Spinal cord (tissue), 10 donors: ENCODE results near the gene GRK4. TPM values are rescaled to one million over a fixed set of nuclear protein-coding genes. Genes with fewer than 3 reads are reported as not detected.
A peak's percentile ranks its signal among the peaks of the same experiment; 100 is the strongest.
"Not testable (repeated sequence)": the region's sequence is repeated elsewhere in the genome, so short reads cannot be mapped to it uniquely, and the experiment has no call there.

ENCODE experiments used
- DNase-seq, 6 donors: peaks; one replicate each; pipeline versions ENCODE4 v3.0.0 to v3.0.0-alpha.2; 2013 to 2015; ENCODE audit warnings: low spot score in 6 of 6, low read depth in 4 of 6
- H3K27ac ChIP-seq: one replicate; pipeline ENCODE4 v1.5.1; 2013; ENCODE audit warnings: low read depth, low read length, control low read depth
- H3K27me3 ChIP-seq: one replicate; pipeline ENCODE4 v1.6.1; 2013; ENCODE audit warnings: low read length; ENCODE audit not compliant: control insufficient read depth, insufficient read depth
- H3K36me3 ChIP-seq: one replicate; pipeline ENCODE4 v1.6.1; 2013; ENCODE audit warnings: low read length; ENCODE audit not compliant: control insufficient read depth, insufficient read depth
- H3K4me1 ChIP-seq: one replicate; pipeline ENCODE4 v1.6.1; 2013; ENCODE audit warnings: low read length; ENCODE audit not compliant: control insufficient read depth, insufficient read depth
- H3K4me3 ChIP-seq: one replicate; pipeline ENCODE4 v1.5.1; 2013; ENCODE audit warnings: low read depth, low read length, control low read depth
- H3K9me3 ChIP-seq: one replicate; pipeline ENCODE4 v1.6.1; 2013; ENCODE audit warnings: low read length; ENCODE audit not compliant: control insufficient read depth, insufficient read depth
- WGBS: methylation state at CpG from one replicate; pipeline ENCODE4 v1.1.5; 2013; ENCODE audit warnings: missing lambda C conversion rate; ENCODE audit not compliant: insufficient coverage; 5-methylcytosine and 5-hydroxymethylcytosine counted together
- polyA plus RNA-seq, 2 donors: library from polyadenylated mRNA; unstranded; fragments of 120-200 nt; gene quantifications; one replicate each; pipeline ENCODE4 v1.2.1, GENCODE V29; 2013; ENCODE audit not compliant: insufficient read length in 2 of 2
- total RNA-seq, 2 donors: library from RNA; depleted of rRNA in 1 of 2; stranded (reverse); fragments of 120-200 nt in 1 of 2; fragments of >200 nt in 1 of 2; gene quantifications; one replicate each; pipeline versions ENCODE4 v1.2.3 to v1.2.4, GENCODE V29; 2013 to 2014
- donor health status: healthy.

GRK4 gene
- total and polyA plus RNA-seq, 4 donors: 14.7 to 40.8 (median 23.8) TPM

DNA sequence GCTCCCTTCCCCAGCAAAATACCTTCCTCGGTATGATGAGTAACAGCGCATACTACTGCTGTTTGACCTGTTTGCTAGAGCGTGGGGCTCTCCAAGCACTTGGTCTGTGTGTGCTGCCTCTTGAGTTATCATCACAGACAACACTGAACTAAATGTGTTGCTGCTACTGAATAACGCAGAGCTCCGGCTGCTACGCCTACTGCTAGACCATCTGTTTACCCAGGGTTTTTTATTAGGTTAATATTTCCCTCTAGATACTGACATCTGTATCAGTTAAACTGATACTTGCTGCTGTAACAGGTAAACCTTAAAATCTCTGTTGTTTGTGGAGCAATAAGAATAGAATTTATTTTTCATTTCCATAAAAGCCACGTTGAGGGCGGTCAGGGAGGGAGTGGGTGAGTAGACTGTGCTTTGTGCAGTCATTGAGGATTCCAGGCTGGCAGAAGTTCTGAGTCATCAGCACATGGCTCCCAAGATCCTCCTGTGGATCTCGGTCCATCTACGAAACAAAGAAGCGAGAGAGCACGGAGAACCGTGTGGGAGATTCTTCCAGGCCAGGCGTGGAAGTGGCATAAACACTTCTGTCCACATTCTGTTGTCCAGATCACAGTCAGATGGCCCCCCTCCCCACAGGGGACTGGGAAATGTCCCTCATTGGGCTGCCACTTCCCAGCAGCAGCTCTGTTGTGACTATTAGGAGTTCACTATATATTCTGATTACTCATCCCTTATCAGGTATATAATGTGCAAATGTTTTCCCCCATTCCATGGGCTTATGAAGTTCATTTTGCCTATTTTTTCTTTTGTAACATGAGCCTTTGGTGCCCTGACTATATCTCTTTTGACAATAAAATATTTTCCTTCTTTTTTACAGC is 14.1 kb downstream of the GRK4 start:
- WGBS: 78% methylated on average over 10 of the region's 14 CpGs
- no peak overlapping the region for H3K4me3 ChIP-seq
- DNase-seq: peak in 2 of 6 donors; percentile 28 to 53

DNA sequence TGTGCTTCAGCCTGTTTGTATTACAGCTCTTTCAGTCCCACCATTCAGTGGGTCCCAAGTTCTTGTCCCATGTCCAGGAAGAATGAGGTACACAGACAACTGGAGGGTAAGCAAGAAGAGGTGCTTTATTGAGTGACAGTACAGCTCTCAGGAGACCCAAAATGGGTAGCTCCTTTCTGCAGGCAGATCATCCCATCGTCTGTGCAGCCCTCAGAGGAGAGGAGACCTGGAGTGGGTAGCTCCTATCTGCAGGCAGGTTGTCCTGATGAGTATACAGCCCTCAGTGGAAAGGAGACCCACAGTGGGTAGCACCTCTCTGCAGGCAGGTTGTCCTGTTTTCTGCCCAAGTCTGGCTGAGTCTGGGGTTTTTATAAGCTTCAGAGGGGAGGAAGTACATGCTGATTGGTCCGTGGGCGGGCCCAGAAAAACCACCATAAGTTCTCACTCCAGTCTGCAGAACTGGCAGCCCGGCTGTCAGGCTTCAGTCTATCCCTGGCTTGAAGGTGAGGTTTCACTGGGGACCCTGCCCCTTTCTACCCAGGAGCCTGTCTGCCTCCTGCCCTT is 18.0 kb downstream of the GRK4 start:
- Histone ChIP-seq H3K4me3 (no peak overlapping the region), H3K9me3 (peaks cover 5% of the 10 kb centered on the region), H3K27me3 (no peaks in the 10 kb centered on the region), H3K36me3 (peaks cover 14% of the 10 kb centered on the region), H3K4me1 (peaks cover 3% of the 10 kb centered on the region), H3K27ac (no peak overlapping the region)
- DNase-seq: no peak
- 73% methylated on average over 2 of the region's 4 CpGs for WGBS

More for the DNA sequence above, 14.1 kb downstream of the GRK4 start:
- peaks cover 3% of the 10 kb centered on the region for H3K4me1 ChIP-seq
- H3K27me3 ChIP-seq: no peaks in the 10 kb centered on the region
- H3K9me3 ChIP-seq: peaks cover 5% of the 10 kb centered on the region
- H3K27ac ChIP-seq: no peak overlapping the region
- H3K36me3 ChIP-seq: peaks cover 25% of the 10 kb centered on the region

DNA sequence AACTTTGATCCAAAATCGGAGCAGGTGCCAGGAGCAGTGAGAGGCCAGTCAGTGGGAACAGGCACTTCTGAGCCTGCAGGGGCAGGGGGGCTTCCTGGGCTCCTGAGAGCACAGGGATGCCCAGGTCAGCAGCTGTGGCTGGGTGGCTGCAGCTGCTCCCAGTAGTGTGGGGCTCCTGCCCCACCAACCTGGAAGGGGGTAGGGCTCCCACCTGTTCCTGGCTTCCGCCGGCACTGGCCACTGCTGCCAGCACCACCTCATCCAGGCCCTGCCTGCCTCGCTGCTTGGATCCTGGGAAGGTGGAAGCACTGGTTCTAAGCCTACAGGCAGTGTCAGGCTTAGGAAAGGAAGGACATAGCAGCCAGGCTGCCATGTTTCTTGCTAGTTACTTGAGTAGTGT is 18.6 kb downstream of the GRK4 start:
- no peak overlapping the region for H3K4me3 ChIP-seq
- DNase-seq: no peak
- H3K9me3 ChIP-seq: peaks cover 5% of the 10 kb centered on the region
- H3K4me1 ChIP-seq: no peaks in the 10 kb centered on the region
- H3K36me3 ChIP-seq: peaks cover 10% of the 10 kb centered on the region
- no peaks in the 10 kb centered on the region for H3K27me3 ChIP-seq
- WGBS: 87% methylated on average over 4 of the region's 4 CpGs
- no peak overlapping the region for H3K27ac ChIP-seq

DNA sequence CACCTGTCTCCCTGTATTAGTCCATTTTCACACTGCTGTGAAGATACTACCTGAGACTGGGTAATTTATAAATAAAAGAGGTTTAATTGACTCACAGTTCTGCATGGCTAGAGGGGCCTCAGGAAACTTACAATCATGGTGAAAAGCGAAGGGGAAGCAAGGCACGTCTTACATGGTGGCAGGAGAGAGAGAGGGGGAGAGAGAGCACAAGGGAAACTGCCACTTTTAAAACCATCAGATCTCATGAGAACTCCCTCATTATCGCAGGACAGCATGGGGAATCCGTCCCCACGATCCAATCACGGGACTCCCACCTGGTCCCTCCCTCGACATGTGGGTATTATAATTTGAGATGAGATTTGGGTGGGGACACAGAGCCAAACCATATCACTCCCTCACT is 20.3 kb downstream of the GRK4 start:
- H3K4me3 ChIP-seq, H3K27me3 ChIP-seq, DNase-seq, H3K4me1 ChIP-seq, H3K27ac ChIP-seq, H3K9me3 ChIP-seq: not testable (repeated sequence)
- WGBS: 77% methylated on average over 2 of the region's 7 CpGs
- peaks cover 10% of the 10 kb centered on the region for H3K36me3 ChIP-seq

DNA sequence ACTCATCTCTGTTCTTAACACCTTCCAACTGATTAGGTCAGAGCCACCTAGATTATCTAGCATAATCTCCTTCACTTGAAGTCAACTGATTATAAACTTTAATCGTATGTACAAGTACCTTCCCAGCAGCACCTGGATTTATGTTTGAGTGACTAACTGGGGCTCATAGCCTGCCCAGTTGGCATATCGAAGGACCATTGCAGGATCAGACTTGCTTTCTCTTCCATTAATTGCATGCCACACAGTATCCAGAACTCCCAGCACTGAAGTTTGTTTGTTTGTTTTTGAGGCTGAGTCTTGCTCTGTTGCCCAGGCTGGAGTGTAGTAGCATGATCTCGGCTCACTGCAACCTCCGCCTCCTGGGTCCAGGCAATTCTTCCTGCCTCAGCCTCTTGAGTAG is 27.9 kb downstream of the GRK4 start:
- no peak for DNase-seq
- no peak overlapping the region for H3K27ac ChIP-seq
- WGBS: 92% methylated on average over 2 of the region's 4 CpGs

DNA sequence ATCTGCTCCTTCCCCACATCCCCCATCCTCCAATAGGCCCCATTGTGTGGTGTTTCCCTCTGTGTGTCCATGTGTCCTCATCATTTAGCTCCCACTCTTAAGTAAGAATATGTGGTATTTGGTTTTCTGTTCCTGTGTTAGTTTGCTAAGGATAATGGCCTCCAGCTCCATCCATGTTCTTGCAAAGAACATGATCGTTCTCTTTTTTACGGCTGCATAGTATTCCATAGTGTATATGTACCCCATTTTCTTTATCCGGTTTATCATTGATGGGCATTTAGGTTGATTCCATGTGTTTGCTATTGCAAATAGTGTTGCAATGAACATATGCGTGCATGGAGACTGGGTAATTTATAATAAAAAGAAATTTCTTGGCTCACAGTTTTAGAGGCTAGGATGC is 31.5 kb downstream of the GRK4 start:
- WGBS: 100% methylated on average over 1 of the region's 4 CpGs
- H3K27me3 ChIP-seq: no peaks in the 10 kb centered on the region
- H3K36me3 ChIP-seq: peaks cover 10% of the 10 kb centered on the region
- no peak for DNase-seq
- H3K4me3 ChIP-seq: no peak overlapping the region
- H3K9me3 ChIP-seq: no peaks in the 10 kb centered on the region
- H3K4me1 ChIP-seq: no peaks in the 10 kb centered on the region
- no peak overlapping the region for H3K27ac ChIP-seq

More for the DNA sequence above, 27.9 kb downstream of the GRK4 start:
- Histone ChIP-seq H3K4me3 (no peak overlapping the region), H3K36me3 (peaks cover 13% of the 10 kb centered on the region), H3K4me1 (no peaks in the 10 kb centered on the region), H3K27me3 (no peaks in the 10 kb centered on the region), H3K9me3 (no peaks in the 10 kb centered on the region)

DNA sequence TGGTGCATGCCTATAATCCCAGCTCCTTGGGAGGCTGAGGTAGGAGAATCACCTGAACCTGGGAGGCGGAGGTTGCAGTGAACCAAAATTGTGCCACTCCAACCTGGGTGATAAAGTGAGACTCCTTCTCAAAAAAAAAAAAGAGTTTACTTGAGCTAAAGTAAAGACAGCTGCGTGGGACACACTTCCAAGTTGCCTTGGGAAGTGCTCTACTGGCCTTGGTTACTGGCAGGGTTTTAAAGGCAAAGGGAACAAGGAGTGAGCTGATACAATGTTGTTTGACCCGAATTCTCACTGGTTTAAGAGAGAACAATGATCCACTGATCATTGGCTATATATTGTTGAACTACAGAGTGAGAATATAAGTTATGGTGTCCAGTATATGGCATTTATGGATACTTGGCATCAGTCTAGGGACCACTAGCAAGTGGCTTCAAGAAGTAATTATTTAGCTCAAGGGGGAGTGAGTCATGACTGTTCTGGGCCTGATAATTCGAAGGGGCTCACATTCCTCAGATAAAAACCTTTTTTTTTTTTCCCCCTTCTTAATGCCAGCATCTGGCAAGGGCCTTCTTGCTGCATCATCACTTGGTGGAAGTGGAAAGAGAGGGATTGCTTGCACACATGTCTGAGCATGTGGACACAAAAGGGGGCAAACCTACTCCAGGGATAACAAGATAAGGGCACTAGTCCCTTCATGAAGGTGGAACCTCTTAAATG is 32.3 kb downstream of the GRK4 start:
- Histone ChIP-seq H3K9me3 (no peaks in the 10 kb centered on the region), H3K4me3 (no peak overlapping the region), H3K27me3 (no peaks in the 10 kb centered on the region), H3K36me3 (peaks cover 10% of the 10 kb centered on the region), H3K4me1 (no peaks in the 10 kb centered on the region), H3K27ac (no peak overlapping the region)
- no peak for DNase-seq
- WGBS: 91% methylated on average over 1 of the region's 4 CpGs

DNA sequence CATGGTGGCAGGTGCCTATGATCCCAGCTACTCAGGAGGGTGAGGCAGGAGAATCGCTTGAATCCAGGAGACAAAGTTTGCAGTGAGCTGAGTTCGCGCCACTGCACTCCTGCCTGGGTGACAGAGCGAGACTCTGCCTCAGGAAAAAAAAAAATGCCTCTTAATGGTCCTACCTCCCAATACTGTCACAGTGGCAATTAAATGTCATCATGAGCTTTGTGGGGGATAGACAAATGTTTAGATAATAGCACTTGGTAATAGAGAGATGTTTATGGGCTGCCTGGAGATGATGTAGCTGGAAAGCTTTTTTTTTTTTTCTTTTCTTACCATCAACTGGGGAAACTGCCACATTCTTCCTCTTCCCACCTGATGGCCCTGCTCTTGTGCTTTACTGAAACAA is 33.0 kb downstream of the GRK4 start:
- Histone ChIP-seq H3K9me3 (no peaks in the 10 kb centered on the region), H3K36me3 (peaks cover 10% of the 10 kb centered on the region), H3K27me3 (no peaks in the 10 kb centered on the region), H3K27ac (no peak overlapping the region), H3K4me3 (no peak overlapping the region), H3K4me1 (no peaks in the 10 kb centered on the region)
- peak in 1 of 6 donors; percentile 6 for DNase-seq
- no CpG with 5 or more reads among the region's 4 CpGs for WGBS

DNA sequence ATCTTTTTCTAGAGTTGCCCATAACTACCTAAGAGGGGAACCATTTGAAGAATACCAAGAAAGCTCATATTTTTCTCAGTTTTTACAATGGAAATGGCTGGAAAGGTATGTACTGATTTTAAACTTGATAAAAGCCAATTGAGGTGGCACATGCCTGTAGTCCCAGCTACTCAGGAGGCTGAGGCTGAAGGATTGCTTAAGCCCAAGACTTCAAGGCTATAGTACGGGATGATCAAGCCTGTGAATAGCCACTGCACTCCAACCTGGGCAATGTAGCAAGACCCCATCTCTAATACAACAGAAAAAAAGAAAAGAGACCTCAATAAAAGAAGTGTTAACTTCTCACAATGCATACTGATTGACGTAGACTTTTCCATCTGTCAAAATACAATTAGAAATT is 44.4 kb downstream of the GRK4 start:
- Histone ChIP-seq H3K9me3 (no peaks in the 10 kb centered on the region), H3K36me3 (peaks cover 4% of the 10 kb centered on the region), H3K27ac (no peak overlapping the region), H3K27me3 (no peaks in the 10 kb centered on the region), H3K4me1 (no peaks in the 10 kb centered on the region), H3K4me3 (no peak overlapping the region)
- no peak for DNase-seq
- WGBS: 83% methylated on average over 1 of the region's 2 CpGs
